Heart left ventricle (tissue), 16 donors: Measurements from ENCODE around the gene MLLT3. TPM values are rescaled to one million over a fixed set of nuclear protein-coding genes. Genes with fewer than 3 reads are reported as not detected.

Experiments used
- ATAC-seq, 4 donors: fragments of 200-7000 bp; cut with Tn5 transposase; one replicate each; pipeline ENCODE4 v1.9.1; 2020 to 2022; ENCODE audit warnings: moderate library complexity in 4 of 4, mild to moderate bottlenecking in 3 of 4, moderate number of reproducible peaks in 1 of 4
- DNase-seq, 5 donors: peaks; one replicate each; pipeline ENCODE4 v3.0.0-alpha.2; 2020
- H3K27ac ChIP-seq, 12 donors: fragments of 200-600 bp; sonication (generic) in 4 of 12; one replicate each; pipeline versions ENCODE4 v1.5.0 to v1.8.0; 2016 to 2022; ENCODE audit warnings: mild to moderate bottlenecking in 2 of 12
- H3K27me3 ChIP-seq, 9 donors: fragments of 200-600 bp; sonication (generic) in 2 of 9; one replicate each; pipeline versions ENCODE4 v1.5.1 to v1.8.0; 2016 to 2022; ENCODE audit warnings: mild to moderate bottlenecking in 3 of 9
- H3K36me3 ChIP-seq, 9 donors: fragments of 200-600 bp; sonication (generic) in 2 of 9; one replicate each; pipeline versions ENCODE4 v1.5.0 to v1.8.0; 2018 to 2022; ENCODE audit warnings: mild to moderate bottlenecking in 2 of 9
- H3K4me1 ChIP-seq, 12 donors: fragments of 200-600 bp; sonication (generic) in 4 of 12; one replicate each; pipeline versions ENCODE4 v1.5.0 to v1.8.0; 2016 to 2022; ENCODE audit warnings: mild to moderate bottlenecking in 3 of 12
- H3K4me3 ChIP-seq, 12 donors: fragments of 200-600 bp; sonication (generic) in 4 of 12; one replicate each; pipeline versions ENCODE4 v1.5.0 to v1.8.0; 2017 to 2022; ENCODE audit warnings: mild to moderate bottlenecking in 9 of 12, moderate library complexity in 4 of 12
- H3K9me3 ChIP-seq, 12 donors: fragments of 200-600 bp; sonication (generic) in 4 of 12; one replicate each; pipeline versions ENCODE4 v1.5.0 to v1.8.0; 2016 to 2022; ENCODE audit warnings: mild to moderate bottlenecking in 1 of 12
- POLR2A ChIP-seq, 2 donors: fragments of 450-650 bp; IDR thresholded peaks; one replicate each; pipeline ENCODE4 v1.6.1; 2017; ENCODE audit warnings: antibody characterized with exemption in 2 of 2, mild to moderate bottlenecking in 2 of 2, moderate library complexity in 2 of 2
- WGBS, 4 donors: extraction: QIAGEN DNeasy Blood & Tissue Kit in 2 of 4; methylation state at CpG; one replicate each; pipeline versions ENCODE4 v1.1.5 to v1.1.7; 2013 to 2018; 5-methylcytosine and 5-hydroxymethylcytosine counted together
- intact Hi-C, 10 donors: fragments of 100-400 bp; cut with DNase I; formaldehyde crosslinking; loops; one replicate each; pipeline versions ENCODE4 v1.11.1 to v1.14.2; 2022
- polyA plus RNA-seq, 2 donors: library from polyadenylated mRNA; stranded (reverse); fragments of 200-250 nt; gene quantifications; one replicate each; pipeline ENCODE4 v1.2.3, GENCODE V29; 2013
- total RNA-seq, 9 donors: library from RNA; depleted of rRNA in 2 of 9; stranded (reverse); fragments of >200 nt in 2 of 9; fragmentation: NEBNext Ultra II Directional in 3 of 9; extraction: Animal tissue kit (Norgen Biotek cat#: 25700) in 3 of 9; gene quantifications; one replicate each; pipeline versions ENCODE4 v1.1.0 to v1.2.4, GENCODE V29; 2016 to 2023
- TF ChIP-seq, protein P1 (sequence below), 12 donors: fragments of 200-600 bp; sonication (generic) in 4 of 12; IDR thresholded peaks; one replicate each; pipeline versions ENCODE4 v1.5.0 to v1.8.0; 2018 to 2022; ENCODE audit warnings: antibody characterized with exemption in 12 of 12, mild to moderate bottlenecking in 5 of 12
- donor health status: ischemic (EF 13 %, LVEDD 7.1; RV severe dilation, severe dysfunction).
- donor health status: healthy with polysubstance abuse.
- donor health status: DM: no; HTN: yes; CAD: no.
- donor health status: DM: no; HTN: no; CAD: no.
- donor health status: ischemic (EF 25% LVEDD 6.9; RV normal size, moderate dysfunction).
- donor health status: ischemic (EF 25% LVEDD 5.7; RV mildly dilated, moderate dysfunction).
- donor health status: healthy.
- donor health status: DM: yes; HTN: yes; CAD: no.
- donor health status: ischemic (EF 35%, LVEDD 5.7; RV mildly dilated, moderate dysfunction).
- donor health status: nonischemic (EF 11% LVEDD 7.7; RV severe dilation, severe dysfunction).
- donor health status: DM: yes; HTN: yes; CAD: no.
- donor health status: PGD.
- donor health status: ischemic (EF 29% LVEDD 5.4; RV normal size, mild dysfunction).
- donor health status: nonischemic (EF 23%, LVEDD 6.1; RV moderate dilation, normal function).

MLLT3 gene
- total and polyA plus RNA-seq, 11 donors: 7.5 to 21.0 (median 15.3) TPM

DNA sequence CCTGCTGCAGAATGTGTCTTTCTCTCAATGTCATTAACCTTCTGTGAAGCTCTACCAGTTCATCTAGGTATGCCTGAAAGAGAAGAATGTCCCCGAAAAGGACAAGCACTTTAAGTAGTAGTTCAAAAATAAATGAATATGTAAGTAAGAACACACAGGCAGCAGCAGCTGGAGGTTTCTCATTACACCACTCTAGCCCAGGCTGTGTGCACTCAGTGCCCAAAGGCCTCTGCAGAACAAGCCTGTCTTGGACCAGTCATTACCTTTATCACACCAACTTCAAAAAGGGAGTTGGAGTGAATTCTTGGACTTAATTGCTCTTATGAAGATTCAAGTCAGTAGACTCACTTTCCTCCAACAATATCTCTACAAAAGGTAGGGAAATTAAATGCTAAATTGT is 268.8 kb downstream of the MLLT3 start:
- no peak for ATAC-seq
- intact Hi-C loops: loop anchor here in 6 of 10 donors (5.0 to 10.0 kb wide), 7 partner anchors 69 to 761 kb away; partner anchors contain the start of gene FOCAD (in 1 of the 6)

DNA sequence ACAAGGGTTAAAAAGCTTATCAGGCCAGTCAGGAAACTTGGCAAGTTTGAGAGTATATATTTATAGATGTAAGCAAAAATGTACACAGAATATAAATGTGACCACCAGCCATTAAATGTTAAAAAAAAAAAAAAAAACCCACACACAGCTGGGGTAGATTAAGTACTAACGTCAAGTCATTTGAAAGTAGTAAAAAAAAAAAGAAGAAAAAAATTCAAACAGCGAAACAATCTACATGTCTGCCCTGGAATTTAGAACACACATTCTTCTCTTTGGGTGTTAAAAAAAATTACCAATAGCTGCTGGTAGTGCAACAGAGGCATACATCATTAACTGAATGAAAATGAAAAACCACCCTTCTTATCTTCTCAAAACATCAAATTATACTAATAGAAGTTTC is 269.7 kb downstream of the MLLT3 start:
- no peaks in the 10 kb centered on the region for H3K9me3 ChIP-seq
- no peak overlapping the region for H3K4me3 ChIP-seq
- 69 to 73% (median 72%) methylated on average over 2 of the region's 2 CpGs for WGBS, 4 donors
- intact Hi-C loops: loop anchor here in 6 of 10 donors (5.0 to 10.0 kb wide), 7 partner anchors 68 to 762 kb away; partner anchors contain the start of gene FOCAD (in 1 of the 6)
- H3K36me3 ChIP-seq: peaks cover 0 to 10% (median 0%) of the 10 kb centered on the region in 9 donors
- ATAC-seq: no peak
- H3K4me1 ChIP-seq: peaks cover 0 to 25% (median 15%) of the 10 kb centered on the region in 12 donors
- TF ChIP-seq, protein P1, sequence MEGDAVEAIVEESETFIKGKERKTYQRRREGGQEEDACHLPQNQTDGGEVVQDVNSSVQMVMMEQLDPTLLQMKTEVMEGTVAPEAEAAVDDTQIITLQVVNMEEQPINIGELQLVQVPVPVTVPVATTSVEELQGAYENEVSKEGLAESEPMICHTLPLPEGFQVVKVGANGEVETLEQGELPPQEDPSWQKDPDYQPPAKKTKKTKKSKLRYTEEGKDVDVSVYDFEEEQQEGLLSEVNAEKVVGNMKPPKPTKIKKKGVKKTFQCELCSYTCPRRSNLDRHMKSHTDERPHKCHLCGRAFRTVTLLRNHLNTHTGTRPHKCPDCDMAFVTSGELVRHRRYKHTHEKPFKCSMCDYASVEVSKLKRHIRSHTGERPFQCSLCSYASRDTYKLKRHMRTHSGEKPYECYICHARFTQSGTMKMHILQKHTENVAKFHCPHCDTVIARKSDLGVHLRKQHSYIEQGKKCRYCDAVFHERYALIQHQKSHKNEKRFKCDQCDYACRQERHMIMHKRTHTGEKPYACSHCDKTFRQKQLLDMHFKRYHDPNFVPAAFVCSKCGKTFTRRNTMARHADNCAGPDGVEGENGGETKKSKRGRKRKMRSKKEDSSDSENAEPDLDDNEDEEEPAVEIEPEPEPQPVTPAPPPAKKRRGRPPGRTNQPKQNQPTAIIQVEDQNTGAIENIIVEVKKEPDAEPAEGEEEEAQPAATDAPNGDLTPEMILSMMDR (IDR thresholded peaks at IDR 0.05): no peak
- TF ChIP-seq POLR2A (IDR thresholded peaks at IDR 0.05): no peak
- H3K27ac ChIP-seq: no peak overlapping the region
- H3K27me3 ChIP-seq: no peaks in the 10 kb centered on the region
- DNase-seq: no peak

More for the DNA sequence above, 268.8 kb downstream of the MLLT3 start:
- no peak for TF ChIP-seq POLR2A (IDR thresholded peaks at IDR 0.05)
- TF ChIP-seq, protein P1 (IDR thresholded peaks at IDR 0.05): no peak
- 87 to 100% (median 88%) methylated on average over 1 of the region's 1 CpG for WGBS, 4 donors
- H3K9me3 ChIP-seq: no peaks in the 10 kb centered on the region
- H3K4me3 ChIP-seq: no peak overlapping the region
- H3K27ac ChIP-seq: no peak overlapping the region
- H3K27me3 ChIP-seq: no peaks in the 10 kb centered on the region
- peaks cover 0 to 25% (median 15%) of the 10 kb centered on the region in 12 donors for H3K4me1 ChIP-seq
- peaks cover 0 to 6% (median 0%) of the 10 kb centered on the region in 9 donors for H3K36me3 ChIP-seq
- DNase-seq: no peak

DNA sequence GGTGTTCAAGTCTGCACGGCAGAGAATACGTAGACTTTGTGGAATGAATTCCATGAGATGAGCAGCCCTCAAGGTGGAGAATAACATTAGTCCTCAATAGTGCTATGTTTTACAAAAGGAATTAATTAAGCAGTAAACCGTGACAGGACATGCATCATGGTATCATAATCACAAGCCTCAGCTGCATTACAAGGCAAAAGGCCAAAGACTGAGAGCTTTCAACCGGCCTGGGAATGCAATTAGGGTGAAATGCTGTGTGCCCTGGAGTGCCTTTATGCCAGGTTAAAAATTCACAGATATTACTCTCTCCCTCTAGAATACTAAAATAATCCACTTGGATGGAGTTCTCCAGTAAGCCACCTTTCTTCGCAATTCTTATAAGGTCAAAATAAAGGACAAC is 270.6 kb downstream of the MLLT3 start:
- WGBS, 4 donors: 69 to 77% (median 74%) methylated on average over 5 of the region's 5 CpGs
- TF ChIP-seq, protein P1 (IDR thresholded peaks at IDR 0.05): no peak
- TF ChIP-seq POLR2A (IDR thresholded peaks at IDR 0.05): no peak
- DNase-seq: no peak

DNA sequence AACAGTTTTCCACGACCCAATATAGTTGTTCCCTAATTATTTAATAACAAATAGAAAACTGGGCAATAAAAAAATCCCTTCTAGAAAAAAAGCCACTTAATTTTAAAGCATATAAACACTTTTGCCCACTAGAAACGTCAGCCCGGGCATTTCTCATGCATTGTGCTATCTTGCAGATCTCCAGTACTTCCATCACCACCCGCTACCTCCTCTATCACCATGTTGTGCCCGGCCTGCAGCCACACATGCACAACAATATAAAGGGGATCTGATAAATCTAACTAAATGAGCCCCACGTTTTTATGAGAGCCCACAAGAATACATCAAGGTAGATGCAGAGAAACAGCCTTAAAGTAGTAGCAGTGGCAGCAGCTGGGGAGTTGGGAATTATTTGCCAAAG is 272.7 kb downstream of the MLLT3 start:
- no peak for TF ChIP-seq POLR2A (IDR thresholded peaks at IDR 0.05)
- Histone ChIP-seq H3K4me1 (peaks cover 0 to 9% (median 0%) of the 10 kb centered on the region in 12 donors), H3K4me3 (no peak overlapping the region), H3K27ac (no peak overlapping the region), H3K36me3 (peaks cover 0 to 35% (median 4%) of the 10 kb centered on the region in 9 donors), H3K27me3 (no peaks in the 10 kb centered on the region), H3K9me3 (no peaks in the 10 kb centered on the region)
- no peak for ATAC-seq
- intact Hi-C loops: no loop called here
- no peak for DNase-seq
- 91 to 94% (median 93%) methylated on average over 6 of the region's 6 CpGs for WGBS, 4 donors

More for the DNA sequence above, 270.6 kb downstream of the MLLT3 start:
- no peak for ATAC-seq
- H3K4me3 ChIP-seq: no peak overlapping the region
- intact Hi-C loops: loop anchor here in 6 of 10 donors (5.0 to 10.0 kb wide), 7 partner anchors 67 to 763 kb away; partner anchors contain the start of gene FOCAD (in 1 of the 6)
- peaks cover 0 to 23% (median 10%) of the 10 kb centered on the region in 12 donors for H3K4me1 ChIP-seq
- H3K27ac ChIP-seq: no peak overlapping the region
- H3K36me3 ChIP-seq: peaks cover 0 to 17% (median 0%) of the 10 kb centered on the region in 9 donors
- H3K9me3 ChIP-seq: no peaks in the 10 kb centered on the region
- no peaks in the 10 kb centered on the region for H3K27me3 ChIP-seq

DNA sequence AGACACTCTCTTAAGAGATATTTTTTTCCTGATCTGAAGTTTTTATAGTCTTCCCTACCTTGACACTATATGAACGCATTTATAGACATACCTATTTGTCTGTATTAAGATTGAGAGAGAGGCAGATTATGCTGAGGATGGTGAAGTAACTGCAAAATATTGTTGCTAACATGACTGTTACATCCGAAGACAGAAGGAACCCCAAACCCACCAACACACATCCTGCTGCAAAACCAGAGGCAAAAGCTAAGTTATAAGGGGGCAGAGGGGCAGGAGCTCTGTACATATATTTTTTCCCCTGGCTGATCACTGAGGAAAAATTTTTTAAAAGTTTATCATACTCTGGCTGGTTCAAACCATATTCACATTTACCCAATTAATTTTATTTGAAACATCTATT is 279.0 kb downstream of the MLLT3 start:
- Histone ChIP-seq H3K9me3 (no peaks in the 10 kb centered on the region), H3K27me3 (no peaks in the 10 kb centered on the region), H3K4me3 (no peak overlapping the region), H3K36me3 (peaks cover 0 to 30% (median 4%) of the 10 kb centered on the region in 9 donors), H3K4me1 (no peaks in the 10 kb centered on the region), H3K27ac (no peak overlapping the region)
- DNase-seq: no peak
- intact Hi-C loops: no loop called here
- WGBS, 4 donors: 94 to 97% (median 95%) methylated on average over 2 of the region's 2 CpGs
- TF ChIP-seq, protein P1 (IDR thresholded peaks at IDR 0.05): no peak
- no peak for TF ChIP-seq POLR2A (IDR thresholded peaks at IDR 0.05)
- ATAC-seq: no peak
